ENCODE measurements around the gene SIM1.

DNA sequence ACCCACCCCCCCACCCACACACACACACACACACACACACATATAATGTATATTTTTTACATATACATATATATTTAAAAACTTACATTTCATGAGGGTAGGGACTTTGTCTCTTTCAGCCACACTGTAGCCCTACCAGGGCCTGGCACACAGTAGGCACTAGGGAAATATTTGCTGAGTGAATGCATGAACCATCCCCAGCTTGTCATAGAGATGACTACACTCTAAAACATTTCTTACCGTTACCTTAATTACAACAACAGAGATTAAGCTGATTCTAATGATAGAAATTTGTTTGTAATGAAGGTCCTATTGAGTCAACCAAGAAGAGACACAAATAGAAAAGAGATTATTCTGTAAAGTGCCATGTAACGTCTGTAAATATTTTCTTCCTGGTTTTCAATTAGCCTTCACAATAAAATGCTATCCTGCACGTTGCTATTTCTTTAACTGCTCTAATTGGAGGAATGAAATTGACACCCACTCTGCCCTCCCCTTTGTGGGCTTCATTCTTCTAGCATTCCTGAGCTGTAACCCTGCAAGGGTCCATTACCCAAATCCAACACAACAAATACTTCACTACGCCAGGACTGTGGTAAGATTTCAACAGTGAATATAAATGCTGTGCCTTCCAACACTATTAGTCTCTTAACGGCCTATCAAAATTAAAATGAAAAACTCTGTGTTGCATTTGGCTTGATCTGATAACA is 30.8 kb downstream of the SIM1 start:
- TF ChIP-seq POLR2A (IDR thresholded peaks at IDR 0.05), result no peak
- TF ChIP-seq, protein P1, sequence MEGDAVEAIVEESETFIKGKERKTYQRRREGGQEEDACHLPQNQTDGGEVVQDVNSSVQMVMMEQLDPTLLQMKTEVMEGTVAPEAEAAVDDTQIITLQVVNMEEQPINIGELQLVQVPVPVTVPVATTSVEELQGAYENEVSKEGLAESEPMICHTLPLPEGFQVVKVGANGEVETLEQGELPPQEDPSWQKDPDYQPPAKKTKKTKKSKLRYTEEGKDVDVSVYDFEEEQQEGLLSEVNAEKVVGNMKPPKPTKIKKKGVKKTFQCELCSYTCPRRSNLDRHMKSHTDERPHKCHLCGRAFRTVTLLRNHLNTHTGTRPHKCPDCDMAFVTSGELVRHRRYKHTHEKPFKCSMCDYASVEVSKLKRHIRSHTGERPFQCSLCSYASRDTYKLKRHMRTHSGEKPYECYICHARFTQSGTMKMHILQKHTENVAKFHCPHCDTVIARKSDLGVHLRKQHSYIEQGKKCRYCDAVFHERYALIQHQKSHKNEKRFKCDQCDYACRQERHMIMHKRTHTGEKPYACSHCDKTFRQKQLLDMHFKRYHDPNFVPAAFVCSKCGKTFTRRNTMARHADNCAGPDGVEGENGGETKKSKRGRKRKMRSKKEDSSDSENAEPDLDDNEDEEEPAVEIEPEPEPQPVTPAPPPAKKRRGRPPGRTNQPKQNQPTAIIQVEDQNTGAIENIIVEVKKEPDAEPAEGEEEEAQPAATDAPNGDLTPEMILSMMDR (IDR thresholded peaks at IDR 0.05), result no peak
- no peak for TF ChIP-seq POLR2AphosphoS5 (IDR thresholded peaks at IDR 0.05)

All from transverse colon (tissue), 4 donors.